Stimulated activated memory B cell treated with anti-CD40 and anti-IgM and Interleukin-4, amounts not matched to agents 10 μg/mL and 1 μg/mL and 100 μg/mL, for 72 hours (primary cell): ENCODE results near the gene TMOD1.
"Not testable (repeated sequence)": the region's sequence is repeated elsewhere in the genome, so short reads cannot be mapped to it uniquely, and the experiment has no call there.

Experiments used
- ATAC-seq: fragments of 150-1000 bp; cut with Tn5 transposase; 2 replicates; pipeline ENCODE4 v1.10.0; 2021
- H3K27ac Mint-ChIP-seq: one replicate; pipeline ENCODE4 v1.8.0; 2022; ENCODE audit warnings: mild to moderate bottlenecking, mixed read lengths
- H3K27me3 Mint-ChIP-seq: one replicate; pipeline ENCODE4 v1.8.0; 2022; ENCODE audit warnings: mixed read lengths
- H3K36me3 Mint-ChIP-seq: one replicate; pipeline ENCODE4 v1.8.0; 2022; ENCODE audit warnings: mixed read lengths
- H3K4me1 Mint-ChIP-seq: one replicate; pipeline ENCODE4 v1.8.0; 2022; ENCODE audit warnings: mixed read lengths
- H3K4me3 Mint-ChIP-seq: one replicate; pipeline ENCODE4 v1.8.0; 2022; ENCODE audit warnings: mild to moderate bottlenecking, moderate library complexity, mixed read lengths
- H3K9me3 Mint-ChIP-seq: one replicate; pipeline ENCODE4 v1.8.0; 2022; ENCODE audit warnings: mixed read lengths

TMOD1 gene

GRCh38 chr9:97501177-97501971, at the start of gene TMOD1:
TMOD1 (plus strand) TSS chr9:97501666; CDS start chr9:97524189, 22,523 bp downstream.
- Mint-ChIP-seq H3K4me3 (peak within 1 kb of the TSS; percentile 71), H3K9me3 (peaks cover 3% of the 10 kb centered on the region), H3K27me3 (peaks cover 50% of the 10 kb centered on the region), H3K27ac (no peak within 1 kb of the TSS), H3K36me3 (peaks cover 9% of the 10 kb centered on the region), H3K4me1 (peaks cover 20% of the 10 kb centered on the region)
- peak; percentile 84 for ATAC-seq

- H3K4me1 Mint-ChIP-seq, H3K27me3 Mint-ChIP-seq, ATAC-seq, H3K27ac Mint-ChIP-seq, H3K9me3 Mint-ChIP-seq, H3K4me3 Mint-ChIP-seq: not testable (repeated sequence)
- H3K36me3 Mint-ChIP-seq = peaks cover 52% of the 10 kb centered on the region
Measured at GRCh38 chr9:97453573-97453972, 47.9 kb upstream of the TMOD1 start.

- not testable (repeated sequence) for ATAC-seq, H3K9me3 Mint-ChIP-seq, H3K27ac Mint-ChIP-seq
Measured at GRCh38 chr9:97456841-97457240, 44.6 kb upstream of the TMOD1 start.

GRCh38 chr9:97459326-97459725, 42.1 kb upstream of the TMOD1 start:
- no peaks in the 10 kb centered on the region for H3K27me3 Mint-ChIP-seq
- H3K4me3 Mint-ChIP-seq = no peak overlapping the region
- no peak overlapping the region for H3K27ac Mint-ChIP-seq
- no peaks in the 10 kb centered on the region for H3K9me3 Mint-ChIP-seq
- H3K4me1 Mint-ChIP-seq = no peaks in the 10 kb centered on the region
- ATAC-seq = no peak
- H3K36me3 Mint-ChIP-seq = peaks cover 36% of the 10 kb centered on the region

More at GRCh38 chr9:97456841-97457240, 44.6 kb upstream of the TMOD1 start:
- not testable (repeated sequence) for H3K4me3 Mint-ChIP-seq, H3K4me1 Mint-ChIP-seq, H3K27me3 Mint-ChIP-seq
- peaks cover 44% of the 10 kb centered on the region for H3K36me3 Mint-ChIP-seq

GRCh38 chr9:97462159-97462558, 39.3 kb upstream of the TMOD1 start:
- H3K27ac Mint-ChIP-seq = no peak overlapping the region
- H3K4me3 Mint-ChIP-seq = no peak overlapping the region
- no peaks in the 10 kb centered on the region for H3K27me3 Mint-ChIP-seq

GRCh38 chr9:97462914-97463313, 38.6 kb upstream of the TMOD1 start:
- H3K27ac Mint-ChIP-seq = no peak overlapping the region
- H3K4me1 Mint-ChIP-seq = no peaks in the 10 kb centered on the region
- no peak for ATAC-seq
- H3K9me3 Mint-ChIP-seq = no peaks in the 10 kb centered on the region
- H3K36me3 Mint-ChIP-seq = peaks cover 33% of the 10 kb centered on the region
- H3K27me3 Mint-ChIP-seq = no peaks in the 10 kb centered on the region
- no peak overlapping the region for H3K4me3 Mint-ChIP-seq

More at GRCh38 chr9:97462159-97462558, 39.3 kb upstream of the TMOD1 start:
- no peaks in the 10 kb centered on the region for H3K4me1 Mint-ChIP-seq
- H3K9me3 Mint-ChIP-seq = no peaks in the 10 kb centered on the region
- ATAC-seq = no peak
- H3K36me3 Mint-ChIP-seq = peaks cover 26% of the 10 kb centered on the region

- no peak overlapping the region for H3K4me3 Mint-ChIP-seq
- no peaks in the 10 kb centered on the region for H3K9me3 Mint-ChIP-seq
- no peak overlapping the region for H3K27ac Mint-ChIP-seq
- peaks cover 6% of the 10 kb centered on the region for H3K4me1 Mint-ChIP-seq
- H3K27me3 Mint-ChIP-seq = no peaks in the 10 kb centered on the region
- peaks cover 61% of the 10 kb centered on the region for H3K36me3 Mint-ChIP-seq
- peak; percentile 72 for ATAC-seq
Measured at GRCh38 chr9:97468658-97469448, 32.6 kb upstream of the TMOD1 start.

GRCh38 chr9:97470076-97470475, 31.4 kb upstream of the TMOD1 start:
- Mint-ChIP-seq H3K4me3 (no peak overlapping the region), H3K4me1 (peaks cover 6% of the 10 kb centered on the region), H3K27ac (no peak overlapping the region), H3K27me3 (no peaks in the 10 kb centered on the region), H3K36me3 (peaks cover 68% of the 10 kb centered on the region), H3K9me3 (no peaks in the 10 kb centered on the region)
- no peak for ATAC-seq

GRCh38 chr9:97473717-97474116, 27.7 kb upstream of the TMOD1 start:
- Mint-ChIP-seq H3K4me1 (peaks cover 2% of the 10 kb centered on the region), H3K36me3 (peaks cover 52% of the 10 kb centered on the region), H3K27me3 (no peaks in the 10 kb centered on the region), H3K4me3 (no peak overlapping the region), H3K27ac (no peak overlapping the region), H3K9me3 (no peaks in the 10 kb centered on the region)
- ATAC-seq = no peak

GRCh38 chr9:97474372-97474925, 27.0 kb upstream of the TMOD1 start:
- H3K9me3 Mint-ChIP-seq = no peaks in the 10 kb centered on the region
- H3K27me3 Mint-ChIP-seq = no peaks in the 10 kb centered on the region
- H3K4me1 Mint-ChIP-seq = no peaks in the 10 kb centered on the region
- peaks cover 50% of the 10 kb centered on the region for H3K36me3 Mint-ChIP-seq
- H3K27ac Mint-ChIP-seq = no peak overlapping the region
- H3K4me3 Mint-ChIP-seq = no peak overlapping the region
- ATAC-seq = no peak

- no peaks in the 10 kb centered on the region for H3K27me3 Mint-ChIP-seq
- H3K36me3 Mint-ChIP-seq = peaks cover 54% of the 10 kb centered on the region
- ATAC-seq = no peak
Measured at GRCh38 chr9:97475059-97475458, 26.4 kb upstream of the TMOD1 start.

GRCh38 chr9:97478301-97478981, 23.0 kb upstream of the TMOD1 start:
- no peaks in the 10 kb centered on the region for H3K4me1 Mint-ChIP-seq
- H3K9me3 Mint-ChIP-seq = no peaks in the 10 kb centered on the region
- H3K4me3 Mint-ChIP-seq = no peak overlapping the region
- H3K27me3 Mint-ChIP-seq = no peaks in the 10 kb centered on the region
- H3K27ac Mint-ChIP-seq = no peak overlapping the region
- H3K36me3 Mint-ChIP-seq = peaks cover 68% of the 10 kb centered on the region
- ATAC-seq = no peak

More at GRCh38 chr9:97475059-97475458, 26.4 kb upstream of the TMOD1 start:
- no peak overlapping the region for H3K4me3 Mint-ChIP-seq
- no peaks in the 10 kb centered on the region for H3K9me3 Mint-ChIP-seq
- no peaks in the 10 kb centered on the region for H3K4me1 Mint-ChIP-seq
- no peak overlapping the region for H3K27ac Mint-ChIP-seq

GRCh38 chr9:97479496-97480159, 21.8 kb upstream of the TMOD1 start:
- Mint-ChIP-seq H3K36me3 (peaks cover 64% of the 10 kb centered on the region), H3K4me1 (no peaks in the 10 kb centered on the region), H3K27ac (no peak overlapping the region), H3K27me3 (no peaks in the 10 kb centered on the region), H3K4me3 (no peak overlapping the region), H3K9me3 (no peaks in the 10 kb centered on the region)
- ATAC-seq = no peak

GRCh38 chr9:97480174-97480573, 21.3 kb upstream of the TMOD1 start:
- Mint-ChIP-seq H3K9me3 (no peaks in the 10 kb centered on the region), H3K4me1 (no peaks in the 10 kb centered on the region), H3K4me3 (no peak overlapping the region), H3K36me3 (peaks cover 63% of the 10 kb centered on the region), H3K27me3 (no peaks in the 10 kb centered on the region), H3K27ac (no peak overlapping the region)
- no peak for ATAC-seq
